Memory B cell (primary cell): Measurements from ENCODE around the gene CCDC12.

Experiments used
- ATAC-seq: fragments of 150-1000 bp; cut with Tn5 transposase; 2 replicates; pipeline ENCODE4 v1.10.0; 2021; ENCODE audit warnings: low read depth, mild to moderate bottlenecking, moderate library complexity
- DNase-seq, 2 donors: peaks; one replicate each; pipeline ENCODE4 v3.0.0; 2022; ENCODE audit warnings: low spot score in 2 of 2
- H3K27ac Mint-ChIP-seq: one replicate; pipeline ENCODE4 v1.8.0; 2022; ENCODE audit warnings: mild to moderate bottlenecking, moderate library complexity, mixed read lengths
- H3K27me3 Mint-ChIP-seq: one replicate; pipeline ENCODE4 v1.8.0; 2022; ENCODE audit warnings: mixed read lengths
- H3K36me3 Mint-ChIP-seq: one replicate; pipeline ENCODE4 v1.8.0; 2022; ENCODE audit warnings: mild to moderate bottlenecking, mixed read lengths
- H3K4me1 Mint-ChIP-seq: one replicate; pipeline ENCODE4 v1.8.0; 2022; ENCODE audit warnings: mixed read lengths
- H3K4me3 Mint-ChIP-seq: one replicate; pipeline ENCODE4 v1.8.0; 2022; ENCODE audit warnings: mild to moderate bottlenecking, moderate library complexity, mixed read lengths
- H3K9me3 Mint-ChIP-seq: one replicate; pipeline ENCODE4 v1.8.0; 2022; ENCODE audit warnings: mixed read lengths

CCDC12 gene

GRCh38 chr3:47003461-47004368 is 27.2 kb upstream of the CCDC12 start:
- Mint-ChIP-seq H3K36me3 (peaks cover 12% of the 10 kb centered on the region), H3K9me3 (no peaks in the 10 kb centered on the region), H3K27ac (no peak overlapping the region)

DNA sequence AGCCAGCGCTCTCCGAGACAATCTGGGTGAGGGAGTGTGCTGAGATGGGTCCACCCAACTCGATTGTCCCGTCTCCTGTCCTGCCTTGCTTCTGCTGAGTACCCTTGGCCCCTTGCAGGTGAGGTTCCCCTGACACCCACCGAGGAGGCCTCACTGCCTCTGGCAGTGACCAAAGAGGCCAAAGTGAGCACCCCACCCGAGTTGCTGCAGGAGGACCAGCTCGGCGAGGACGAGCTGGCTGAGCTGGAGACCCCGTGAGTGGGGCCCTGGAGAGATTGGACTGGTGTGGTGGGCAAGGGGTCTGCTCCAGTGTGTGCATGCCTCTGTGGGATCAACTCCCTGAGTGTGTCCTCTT is 26.5 kb upstream of the CCDC12 start:
- no peak overlapping the region for H3K4me3 Mint-ChIP-seq

More at GRCh38 chr3:47003461-47004368, 27.2 kb upstream of the CCDC12 start:
- H3K4me1 Mint-ChIP-seq, result peaks cover 2% of the 10 kb centered on the region
- no peak overlapping the region for H3K4me3 Mint-ChIP-seq
- no peaks in the 10 kb centered on the region for H3K27me3 Mint-ChIP-seq
- ATAC-seq (no peak), DNase-seq (no peak)

DNA sequence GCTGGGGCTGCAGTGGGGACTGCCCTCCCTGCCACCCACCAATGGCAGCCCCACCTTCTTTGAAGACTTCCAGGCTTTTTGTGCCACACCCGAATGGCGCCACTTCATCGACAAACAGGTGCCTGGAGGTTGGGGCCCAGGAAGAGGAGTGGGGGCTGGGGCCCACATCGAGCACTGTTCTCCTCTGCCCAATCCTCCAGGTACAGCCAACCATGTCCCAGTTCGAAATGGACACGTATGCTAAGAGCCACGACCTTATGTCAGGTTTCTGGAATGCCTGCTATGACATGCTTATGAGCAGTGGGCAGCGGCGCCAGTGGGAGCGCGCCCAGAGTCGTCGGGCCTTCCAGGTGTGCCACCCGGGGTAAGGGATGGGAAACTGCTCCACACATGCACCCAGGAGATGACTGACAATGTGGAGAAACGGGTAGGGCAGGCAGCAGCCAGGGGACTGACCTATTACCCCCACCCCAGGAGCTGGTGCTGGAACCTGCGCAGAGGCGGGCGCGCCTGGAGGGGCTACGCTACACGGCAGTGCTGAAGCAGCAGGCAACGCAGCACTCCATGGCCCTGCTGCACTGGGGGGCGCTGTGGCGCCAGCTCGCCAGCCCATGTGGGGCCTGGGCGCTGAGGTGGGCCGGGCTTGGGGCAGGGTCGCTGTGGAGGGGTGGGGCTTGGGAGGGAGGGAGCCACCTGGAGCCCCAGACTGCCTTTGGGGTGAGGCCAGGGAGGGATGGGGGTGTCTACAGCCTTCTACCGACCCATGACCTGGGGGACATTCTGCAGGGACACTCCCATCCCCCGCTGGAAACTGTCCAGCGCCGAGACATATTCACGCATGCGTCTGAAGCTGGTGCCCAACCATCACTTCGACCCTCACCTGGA is 25.9 kb upstream of the CCDC12 start:
- DNase-seq, result no peak
- Mint-ChIP-seq H3K4me3 (no peak overlapping the region), H3K27me3 (no peaks in the 10 kb centered on the region), H3K36me3 (peaks cover 12% of the 10 kb centered on the region), H3K4me1 (peaks cover 8% of the 10 kb centered on the region), H3K27ac (no peak overlapping the region), H3K9me3 (no peaks in the 10 kb centered on the region)
- no peak for ATAC-seq

More for the DNA sequence above, 26.5 kb upstream of the CCDC12 start:
- Mint-ChIP-seq H3K36me3 (peaks cover 12% of the 10 kb centered on the region), H3K27ac (no peak overlapping the region), H3K9me3 (no peaks in the 10 kb centered on the region), H3K4me1 (peaks cover 7% of the 10 kb centered on the region), H3K27me3 (no peaks in the 10 kb centered on the region)
- DNase-seq (no peak), ATAC-seq (no peak)

DNA sequence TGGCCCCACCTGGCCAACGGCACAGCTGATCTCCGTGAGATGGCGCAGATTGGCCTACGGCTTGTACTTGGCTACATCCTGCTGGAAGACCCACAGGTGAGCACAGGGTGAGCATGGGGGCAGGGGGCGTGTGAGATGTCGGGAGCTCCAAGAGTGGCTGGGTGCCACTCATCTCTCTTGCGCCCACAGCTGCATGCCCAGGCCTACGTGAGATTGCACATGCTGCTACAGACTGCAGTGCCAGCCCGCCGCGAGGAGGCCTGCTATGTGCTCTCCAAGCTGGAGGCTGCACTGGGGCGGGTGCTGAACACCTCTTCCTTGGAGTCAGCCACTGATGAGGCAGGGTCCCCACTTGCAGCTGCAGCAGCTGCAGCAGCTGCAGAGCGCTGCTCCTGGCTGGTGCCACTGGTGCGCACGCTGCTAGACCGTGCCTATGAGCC is 25.2 kb upstream of the CCDC12 start:
- no peak overlapping the region for H3K27ac Mint-ChIP-seq
- no peaks in the 10 kb centered on the region for H3K27me3 Mint-ChIP-seq

DNA sequence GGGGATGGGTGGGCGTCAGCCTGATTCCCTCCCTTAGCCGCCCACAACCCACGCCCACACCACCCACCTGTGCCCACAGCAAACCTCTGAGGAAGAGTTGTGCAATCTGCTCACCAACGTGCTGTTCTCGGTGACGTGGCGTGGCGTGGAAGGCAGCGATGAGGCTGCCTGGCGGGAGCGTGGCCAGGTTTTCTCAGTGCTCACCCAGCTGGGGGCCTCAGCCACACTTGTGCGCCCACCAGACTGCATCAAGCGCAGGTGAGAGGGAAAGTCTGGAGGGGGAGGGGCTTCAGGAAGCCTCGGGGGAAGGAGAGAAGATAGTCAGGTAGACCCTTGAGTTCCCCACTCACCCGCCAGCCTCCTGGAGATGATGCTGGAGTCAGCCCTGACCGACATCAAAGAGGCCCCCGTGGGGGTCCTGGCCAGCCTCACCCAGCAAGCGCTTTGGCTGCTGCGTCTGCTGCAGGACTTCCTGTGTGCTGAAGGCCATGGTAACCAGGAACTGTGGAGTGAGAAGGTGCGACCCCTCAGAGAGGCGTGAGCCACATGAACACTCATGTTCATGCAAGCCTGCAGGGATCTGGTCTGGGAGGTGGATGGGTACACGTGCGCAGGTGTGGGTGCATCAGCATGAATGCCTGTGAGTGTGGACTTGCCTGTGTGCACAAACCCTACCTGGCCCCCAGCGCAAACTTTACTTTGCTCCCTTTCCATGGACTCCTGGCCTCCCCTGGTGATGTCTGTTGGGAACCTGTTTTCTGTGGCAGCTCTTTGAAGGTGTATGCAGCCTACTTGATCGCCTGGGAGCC is 24.6 kb upstream of the CCDC12 start:
- Mint-ChIP-seq H3K4me1 (peaks cover 14% of the 10 kb centered on the region), H3K9me3 (no peaks in the 10 kb centered on the region), H3K36me3 (peaks cover 12% of the 10 kb centered on the region), H3K4me3 (no peak overlapping the region), H3K27me3 (no peaks in the 10 kb centered on the region), H3K27ac (no peak overlapping the region)
- DNase-seq, result no peak
- no peak for ATAC-seq

More for the DNA sequence above, 25.2 kb upstream of the CCDC12 start:
- H3K36me3 Mint-ChIP-seq, result peaks cover 12% of the 10 kb centered on the region
- H3K4me1 Mint-ChIP-seq, result peaks cover 13% of the 10 kb centered on the region
- no peak overlapping the region for H3K4me3 Mint-ChIP-seq
- no peaks in the 10 kb centered on the region for H3K9me3 Mint-ChIP-seq
- DNase-seq (no peak), ATAC-seq (no peak)

- no peaks in the 10 kb centered on the region for H3K9me3 Mint-ChIP-seq
- no peak overlapping the region for H3K4me3 Mint-ChIP-seq
- H3K27me3 Mint-ChIP-seq, result no peaks in the 10 kb centered on the region
- peaks cover 10% of the 10 kb centered on the region for H3K36me3 Mint-ChIP-seq
- H3K4me1 Mint-ChIP-seq, result peaks cover 14% of the 10 kb centered on the region
- ATAC-seq, result no peak
- no peak overlapping the region for H3K27ac Mint-ChIP-seq
- no peak for DNase-seq
Observed at GRCh38 chr3:47000198-47000815, 23.8 kb upstream of the CCDC12 start.

GRCh38 chr3:46999516-47000197 is 23.1 kb upstream of the CCDC12 start:
- ATAC-seq (no peak), DNase-seq (no peak)
- peaks cover 14% of the 10 kb centered on the region for H3K4me1 Mint-ChIP-seq
- no peak overlapping the region for H3K27ac Mint-ChIP-seq
- peaks cover 10% of the 10 kb centered on the region for H3K36me3 Mint-ChIP-seq
- no peaks in the 10 kb centered on the region for H3K27me3 Mint-ChIP-seq
- no peak overlapping the region for H3K4me3 Mint-ChIP-seq
- H3K9me3 Mint-ChIP-seq, result no peaks in the 10 kb centered on the region

GRCh38 chr3:46998852-46999515 is 22.4 kb upstream of the CCDC12 start:
- Mint-ChIP-seq H3K4me1 (peaks cover 14% of the 10 kb centered on the region), H3K9me3 (no peaks in the 10 kb centered on the region), H3K27ac (no peak overlapping the region), H3K4me3 (no peak overlapping the region), H3K27me3 (no peaks in the 10 kb centered on the region), H3K36me3 (peaks cover 8% of the 10 kb centered on the region)
- DNase-seq, result no peak
- ATAC-seq, result no peak

DNA sequence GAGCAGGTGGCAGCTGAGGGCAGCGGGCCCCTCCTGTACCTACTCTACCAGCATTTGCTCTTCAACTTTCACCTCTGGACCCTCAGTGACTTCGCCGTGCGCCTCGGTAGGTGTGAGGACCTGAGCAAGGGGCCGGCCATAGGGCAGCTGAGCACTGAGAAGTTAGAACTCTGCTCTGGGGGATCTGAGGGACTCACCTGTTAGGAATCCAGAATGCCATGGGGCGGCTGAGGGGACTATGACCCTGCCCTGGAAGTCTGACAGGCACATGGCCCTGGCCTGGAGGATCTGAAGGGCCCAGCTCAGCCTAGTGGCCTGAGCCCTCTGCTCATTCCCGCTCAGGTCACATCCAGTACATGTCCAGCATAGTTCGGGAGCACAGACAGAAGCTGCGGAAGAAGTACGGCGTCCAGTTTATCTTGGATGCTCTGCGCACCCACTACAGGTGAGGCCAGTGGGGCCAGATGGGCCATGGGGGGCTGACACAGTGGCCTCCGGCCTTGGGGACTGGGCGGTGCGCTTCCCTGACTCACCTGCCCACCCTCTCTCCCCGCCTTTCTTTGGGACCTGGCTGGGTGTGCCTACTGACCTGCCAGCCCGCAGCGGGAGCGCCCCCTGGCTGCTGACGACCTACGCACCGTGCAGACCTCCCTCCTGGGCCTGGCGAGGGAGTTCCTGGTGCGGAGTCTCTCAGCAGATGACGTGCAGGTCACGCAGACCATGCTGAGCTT is 21.7 kb upstream of the CCDC12 start:
- H3K27ac Mint-ChIP-seq, result no peak overlapping the region
- DNase-seq (peak; percentile 76 to 78), ATAC-seq (peak; percentile 95)
- H3K4me1 Mint-ChIP-seq, result peaks cover 14% of the 10 kb centered on the region
- no peaks in the 10 kb centered on the region for H3K27me3 Mint-ChIP-seq
- no peaks in the 10 kb centered on the region for H3K9me3 Mint-ChIP-seq
- H3K36me3 Mint-ChIP-seq, result peaks cover 3% of the 10 kb centered on the region
- no peak overlapping the region for H3K4me3 Mint-ChIP-seq

- H3K36me3 Mint-ChIP-seq, result peaks cover 3% of the 10 kb centered on the region
- no peak overlapping the region for H3K27ac Mint-ChIP-seq
- H3K4me3 Mint-ChIP-seq, result no peak overlapping the region
- no peak for DNase-seq
- peaks cover 14% of the 10 kb centered on the region for H3K4me1 Mint-ChIP-seq
- no peaks in the 10 kb centered on the region for H3K27me3 Mint-ChIP-seq
- no peaks in the 10 kb centered on the region for H3K9me3 Mint-ChIP-seq
- no peak for ATAC-seq
Observed at GRCh38 chr3:46997453-46998091, 21.0 kb upstream of the CCDC12 start.

- no peak for DNase-seq
- no peak overlapping the region for H3K4me3 Mint-ChIP-seq
- peaks cover 12% of the 10 kb centered on the region for H3K4me1 Mint-ChIP-seq
Observed at GRCh38 chr3:46996689-46997452, 20.3 kb upstream of the CCDC12 start.

More at GRCh38 chr3:46996689-46997452, 20.3 kb upstream of the CCDC12 start:
- no peaks in the 10 kb centered on the region for H3K36me3 Mint-ChIP-seq
- no peaks in the 10 kb centered on the region for H3K27me3 Mint-ChIP-seq
- H3K27ac Mint-ChIP-seq, result no peak overlapping the region
- ATAC-seq, result no peak
- no peaks in the 10 kb centered on the region for H3K9me3 Mint-ChIP-seq
